Epithelial cell of proximal tubule (primary cell): ENCODE data around the gene TAS1R2. TPM values are rescaled to one million over a fixed set of nuclear protein-coding genes. Genes with fewer than 3 reads are reported as not detected.

Source experiments
- DNase-seq: peaks from one replicate; pipeline ENCODE4 v3.0.0-alpha.2; 2011; ENCODE audit warnings: low read depth
- H3K4me3 ChIP-seq: 2 replicates; pipeline ENCODE4 v1.5.1; 2011; ENCODE audit warnings: low read depth, mild to moderate bottlenecking, low read length
- total RNA-seq: library from RNA; depleted of rRNA; stranded (reverse); fragments of >200 nt; gene quantifications from 2 replicates; pipeline ENCODE4 v1.2.3, GENCODE V29; 2015
- TF ChIP-seq, protein P1 (sequence below): conservative IDR thresholded peaks from 2 replicates; pipeline ENCODE4 v1.5.1; 2012; ENCODE audit warnings: low read depth, mild to moderate bottlenecking, low read length

The TAS1R2 gene
- total RNA-seq, 1 donor from 2014 or later, result not detected

DNA sequence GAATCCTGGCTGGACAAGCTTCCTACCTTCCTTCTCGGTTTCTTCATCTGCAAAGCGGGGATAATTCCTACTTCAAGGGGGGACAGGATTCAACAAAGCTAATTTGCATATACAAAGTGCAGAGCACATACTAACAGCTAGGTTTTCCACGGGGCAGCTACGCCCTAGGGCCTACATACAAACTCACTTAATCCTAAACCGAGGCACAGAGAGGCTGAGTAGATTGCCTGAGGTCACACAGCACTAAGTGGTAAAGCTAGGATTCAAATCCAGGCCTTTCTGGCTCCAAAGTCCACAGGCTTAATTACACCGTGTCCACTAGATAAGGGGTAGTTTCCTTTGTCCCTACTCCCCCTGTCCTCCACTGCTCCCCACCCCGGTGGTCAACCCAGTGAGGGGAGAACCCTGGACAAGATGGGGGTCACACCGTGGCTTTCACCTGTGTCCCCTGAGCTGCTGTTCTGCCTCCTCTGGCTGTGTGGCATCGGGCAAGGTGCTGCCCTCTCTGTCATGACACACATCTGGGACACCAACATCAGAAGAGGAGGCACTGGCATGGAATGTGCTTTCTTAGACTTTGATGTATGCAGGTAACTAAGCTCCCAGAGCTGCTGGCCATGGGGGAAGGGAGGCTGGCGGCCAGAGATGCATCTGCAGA is 44.5 kb downstream of the TAS1R2 start:
- TF ChIP-seq, protein P1, sequence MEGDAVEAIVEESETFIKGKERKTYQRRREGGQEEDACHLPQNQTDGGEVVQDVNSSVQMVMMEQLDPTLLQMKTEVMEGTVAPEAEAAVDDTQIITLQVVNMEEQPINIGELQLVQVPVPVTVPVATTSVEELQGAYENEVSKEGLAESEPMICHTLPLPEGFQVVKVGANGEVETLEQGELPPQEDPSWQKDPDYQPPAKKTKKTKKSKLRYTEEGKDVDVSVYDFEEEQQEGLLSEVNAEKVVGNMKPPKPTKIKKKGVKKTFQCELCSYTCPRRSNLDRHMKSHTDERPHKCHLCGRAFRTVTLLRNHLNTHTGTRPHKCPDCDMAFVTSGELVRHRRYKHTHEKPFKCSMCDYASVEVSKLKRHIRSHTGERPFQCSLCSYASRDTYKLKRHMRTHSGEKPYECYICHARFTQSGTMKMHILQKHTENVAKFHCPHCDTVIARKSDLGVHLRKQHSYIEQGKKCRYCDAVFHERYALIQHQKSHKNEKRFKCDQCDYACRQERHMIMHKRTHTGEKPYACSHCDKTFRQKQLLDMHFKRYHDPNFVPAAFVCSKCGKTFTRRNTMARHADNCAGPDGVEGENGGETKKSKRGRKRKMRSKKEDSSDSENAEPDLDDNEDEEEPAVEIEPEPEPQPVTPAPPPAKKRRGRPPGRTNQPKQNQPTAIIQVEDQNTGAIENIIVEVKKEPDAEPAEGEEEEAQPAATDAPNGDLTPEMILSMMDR, result no peak
- no peak for DNase-seq
- no peak overlapping the region for H3K4me3 ChIP-seq

GRCh38 chr1:18814425-18814824 is 45.0 kb downstream of the TAS1R2 start:
- TF ChIP-seq, protein P1, result no peak
- no peak overlapping the region for H3K4me3 ChIP-seq
- no peak for DNase-seq

GRCh38 chr1:18812453-18812939 is 47.0 kb downstream of the TAS1R2 start:
- no peak overlapping the region for H3K4me3 ChIP-seq
- no peak for DNase-seq
- TF ChIP-seq, protein P1, result no peak

DNA sequence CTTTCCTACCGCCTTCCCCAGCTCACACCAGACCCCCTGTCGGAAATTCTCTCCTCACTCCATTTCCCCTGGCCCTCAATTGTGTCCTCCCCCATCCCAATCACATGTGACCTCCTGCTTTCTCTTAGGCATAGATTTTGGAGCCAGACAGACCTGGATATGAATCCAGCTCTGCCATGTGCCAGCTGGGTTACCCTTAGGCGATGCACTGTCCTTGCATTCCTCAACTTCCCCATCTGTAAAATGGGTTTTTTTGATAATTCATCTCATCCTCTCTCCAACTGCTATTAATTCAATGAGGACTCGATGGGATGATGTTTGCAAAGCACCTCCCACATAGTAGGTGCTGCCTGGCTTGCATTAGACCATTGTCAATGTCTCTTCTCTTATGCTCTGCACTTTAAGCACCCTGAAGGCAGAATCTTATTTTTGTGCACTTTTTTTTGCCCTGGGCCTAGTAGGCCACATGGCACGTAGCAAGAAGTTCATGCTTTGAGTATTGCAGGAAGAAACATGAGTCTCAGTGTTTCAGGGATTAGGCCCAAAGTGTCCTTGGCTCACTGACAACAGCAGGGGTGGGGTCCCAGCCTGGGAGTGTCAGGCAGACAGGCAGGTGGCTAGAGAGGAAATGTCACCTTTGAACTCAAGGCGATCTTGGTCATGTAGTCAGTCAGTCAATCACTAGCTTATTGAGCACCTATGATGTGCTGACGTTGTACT is 47.6 kb downstream of the TAS1R2 start:
- H3K4me3 ChIP-seq, result no peak overlapping the region
- TF ChIP-seq, protein P1, result no peak
- DNase-seq, result no peak

DNA sequence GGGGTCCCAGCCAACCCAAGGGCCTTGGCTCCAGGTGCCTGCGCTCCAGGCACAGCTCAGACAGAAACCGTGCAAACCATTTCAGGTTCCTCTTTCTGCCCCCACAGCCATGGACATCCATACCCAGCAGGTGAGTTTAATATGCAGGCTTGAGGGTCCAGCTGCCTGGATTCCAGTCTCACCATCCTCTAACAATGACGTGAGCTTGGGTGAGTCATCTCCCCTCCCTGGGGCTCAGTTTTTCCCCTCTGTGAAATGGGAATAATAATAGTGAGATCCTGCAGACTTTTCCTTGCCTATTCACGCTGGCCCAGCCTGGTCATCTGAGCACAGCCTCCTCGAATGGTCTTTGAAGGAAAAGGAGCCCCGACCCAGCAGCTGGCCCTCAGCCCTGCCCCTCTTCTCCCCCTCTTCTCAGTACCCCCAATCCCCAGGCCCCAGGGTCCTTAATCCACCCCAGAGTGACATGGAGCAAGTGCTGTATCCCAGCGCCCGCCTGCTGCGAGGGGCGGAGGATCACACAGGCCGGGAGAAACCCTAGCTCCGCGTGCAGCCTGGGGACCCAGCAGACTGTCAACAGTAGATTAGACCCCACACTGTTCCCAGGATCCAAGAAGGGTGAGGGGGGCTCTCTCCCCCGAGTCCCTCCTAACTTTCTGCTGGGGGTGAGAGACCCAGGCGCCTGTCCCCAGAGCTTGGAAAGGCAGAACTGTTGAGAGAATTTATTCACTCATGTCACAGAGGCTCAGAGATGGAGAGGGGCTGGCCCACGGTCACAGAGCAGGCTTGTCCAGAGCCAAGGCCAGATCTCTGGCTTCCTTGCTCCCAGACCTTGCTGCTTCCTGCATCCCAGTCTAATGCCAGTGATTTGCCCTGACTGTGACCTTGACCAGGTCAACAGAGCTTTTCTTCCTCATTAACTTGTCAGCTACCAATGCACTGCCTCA is 49.2 kb downstream of the TAS1R2 start:
- no peak for DNase-seq
- H3K4me3 ChIP-seq, result no peak overlapping the region
- TF ChIP-seq, protein P1, result no peak

DNA sequence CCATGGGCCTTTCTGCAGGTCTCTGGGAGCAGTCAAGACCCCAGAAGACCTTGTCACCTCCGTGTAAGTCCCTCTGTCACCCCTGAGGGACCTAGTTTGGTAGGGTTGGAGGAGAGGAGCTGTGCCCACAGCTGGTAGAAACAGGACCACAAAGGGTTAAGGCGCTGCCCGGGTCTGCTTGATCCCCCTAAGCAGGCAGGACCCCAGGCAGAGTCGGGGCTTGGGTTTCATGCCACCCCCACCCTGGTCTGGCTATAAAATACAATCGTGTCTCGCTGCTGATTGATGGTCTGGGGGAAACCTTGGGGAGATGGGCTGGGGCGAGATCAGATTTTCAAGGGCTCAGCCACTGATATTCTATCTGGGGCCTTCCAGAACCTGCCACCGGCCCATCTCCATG is 50.9 kb downstream of the TAS1R2 start:
- H3K4me3 ChIP-seq, result no peak overlapping the region
- DNase-seq, result no peak
- TF ChIP-seq, protein P1, result no peak
